Measurements from ENCODE around the gene RFPL3. TPM values are rescaled to one million over a fixed set of nuclear protein-coding genes. Genes with fewer than 3 reads are reported as not detected.

Gene RFPL3
- polyA plus RNA-seq, 2 of the 4 experiments (the other 2 are of a cell fraction) = not detected

- TF ChIP-seq HEYL (CRISPR knock-in tag; IDR thresholded peaks at IDR 0.05) (no peak), CEBPB (IDR thresholded peaks at IDR 0.05) (no peak), JUNB (IDR thresholded peaks at IDR 0.05) (no peak), HOXB13 (CRISPR knock-in tag; IDR thresholded peaks at IDR 0.05; ENCODE audit: low read depth) (no peak), ZNF302 (CRISPR knock-in tag; IDR thresholded peaks at IDR 0.05) (no peak), ELK1 (IDR thresholded peaks at IDR 0.05; ENCODE audit: low read depth, low read length) (no peak), FOSB (CRISPR knock-in tag; IDR thresholded peaks at IDR 0.05) (no peak)
These were observed 47.9 kb upstream of the RFPL3 start (continued) for GRCh38 chr22:32309585-32310251.

DNA sequence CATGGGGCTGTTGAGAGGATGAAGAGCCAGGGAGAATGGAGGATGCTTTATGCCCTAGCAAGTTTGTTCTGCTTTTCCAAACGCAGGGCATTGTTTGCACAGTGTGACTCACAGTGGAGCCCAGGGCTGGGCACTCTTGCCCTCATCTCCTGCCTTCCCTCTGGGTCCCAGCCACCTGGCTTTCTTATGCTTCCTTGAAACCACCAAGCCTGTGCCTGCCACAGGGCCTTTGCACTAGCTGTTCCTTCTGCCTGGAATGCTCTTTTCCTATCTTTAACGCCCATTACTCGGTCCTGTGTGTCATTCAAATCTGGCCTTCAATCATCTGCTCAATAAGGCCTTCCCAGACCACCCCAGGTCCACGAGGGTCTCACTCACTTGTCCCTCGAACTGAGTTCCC lies 46.9 kb upstream of the RFPL3 start:
- ChIA-PET CTCF (no interaction called here), POLR2A (no interaction called here)
- DNase-seq (ENCODE audit: low read depth in 1 of 2, low spot score in 1 of 2) (no peak), ATAC-seq (no peak), FAIRE-seq (no peak)
- no peak for TF ChIP-seq RCOR1 (IDR thresholded peaks at IDR 0.05; ENCODE audit: low read depth, low read length)
- no peak for TF ChIP-seq NPAS2 (CRISPR knock-in tag; IDR thresholded peaks at IDR 0.05; ENCODE audit: borderline replicate concordance)
- no peak for TF ChIP-seq ELK1 (IDR thresholded peaks at IDR 0.05; ENCODE audit: low read depth, low read length)
- H3K4me3 ChIP-seq = no peak overlapping the region
- no peaks in the 10 kb centered on the region for H3K4me1 ChIP-seq
- WGBS (ENCODE audit: missing lambda C conversion rate) = 28% methylated on average over 5 of the region's 5 CpGs
- no peak overlapping the region for H3K27ac ChIP-seq
- H3K9me3 ChIP-seq = no peaks in the 10 kb centered on the region
- H3K4me2 ChIP-seq = no peak overlapping the region

DNA sequence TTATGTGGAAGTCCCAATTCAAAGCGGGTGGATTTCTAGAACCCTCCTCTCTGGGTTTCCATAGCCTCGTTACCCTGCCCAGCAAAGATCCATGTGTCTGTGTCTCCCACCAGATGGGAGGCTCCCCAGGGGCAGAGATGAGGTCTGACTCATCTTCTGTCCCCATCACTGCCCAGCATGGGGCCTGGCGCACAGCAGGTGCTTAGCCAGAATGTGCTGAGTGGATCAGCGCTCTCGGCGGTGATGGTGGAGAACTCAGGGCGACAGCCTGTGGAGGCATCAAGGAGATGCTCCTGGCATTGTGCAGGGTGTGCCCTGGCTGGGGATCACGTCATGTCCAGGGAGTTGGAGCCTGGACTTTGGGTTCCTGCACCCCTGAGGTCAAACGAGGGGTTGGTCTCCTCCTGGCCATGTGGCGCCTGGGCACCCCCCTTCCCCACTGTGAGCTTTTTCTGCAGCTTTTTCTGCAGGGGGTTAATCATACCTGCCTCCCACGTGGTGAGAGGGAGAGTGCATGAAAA lies 46.1 kb upstream of the RFPL3 start:
- ATAC-seq (peak in 1 of 2 experiments; percentile 36; a peak in 1 of 6 replicates), FAIRE-seq (no peak), DNase-seq (ENCODE audit: low read depth in 1 of 2, low spot score in 1 of 2) (no peak)
- ChIA-PET POLR2A (no interaction called here), CTCF (no interaction called here)
- no peak overlapping the region for H3K27ac ChIP-seq
- 25% methylated on average over 4 of the region's 11 CpGs for WGBS (ENCODE audit: missing lambda C conversion rate)
- H3K9me3 ChIP-seq = no peaks in the 10 kb centered on the region
- H3K4me3 ChIP-seq = no peak overlapping the region
- H3K4me2 ChIP-seq = no peak overlapping the region
- TF ChIP-seq NR3C1 (IDR thresholded peaks at IDR 0.05) (no peak), HEYL (CRISPR knock-in tag; IDR thresholded peaks at IDR 0.05) (no peak), RARB (CRISPR knock-in tag; IDR thresholded peaks at IDR 0.05) (no peak), RNF2 (IDR thresholded peaks at IDR 0.05; ENCODE audit: borderline replicate concordance, low read depth) (no peak), RAD21 (conservative IDR thresholded peaks at IDR 0.05 in 1 of 2, IDR thresholded peaks at IDR 0.05 in 1 of 2) (no peak), JUNB (IDR thresholded peaks at IDR 0.05) (no peak), HOXB5 (CRISPR knock-in tag; IDR thresholded peaks at IDR 0.05) (no peak)
- no peaks in the 10 kb centered on the region for H3K4me1 ChIP-seq

DNA sequence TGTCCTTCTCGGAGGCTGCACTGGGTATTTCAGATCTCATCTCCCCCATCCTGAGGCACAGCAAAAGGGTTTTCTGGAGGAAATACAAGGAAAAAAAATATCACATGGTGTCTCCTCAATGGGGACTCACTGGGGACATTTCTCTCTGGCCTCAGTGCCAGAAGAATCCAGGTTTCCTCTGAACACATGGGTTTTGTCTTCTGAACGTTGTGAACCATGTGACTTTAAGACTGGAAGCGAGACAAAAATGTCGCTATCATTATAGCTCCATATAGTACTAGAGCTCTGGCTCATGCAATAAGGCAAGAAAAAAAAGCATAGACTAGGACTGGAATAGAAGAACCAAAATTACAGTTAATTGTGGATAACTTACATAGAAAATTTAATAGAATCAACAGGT lies 44.9 kb upstream of the RFPL3 start:
- H3K4me3 ChIP-seq = no peak overlapping the region
- no peaks in the 10 kb centered on the region for H3K4me1 ChIP-seq
- FAIRE-seq = no peak
- no peaks in the 10 kb centered on the region for H3K9me3 ChIP-seq
- WGBS (ENCODE audit: missing lambda C conversion rate) = 53% methylated on average over 4 of the region's 4 CpGs
- H3K4me2 ChIP-seq = no peak overlapping the region
- ChIA-PET CTCF (no interaction called here), POLR2A (no interaction called here)
- no peak for DNase-seq (ENCODE audit: low read depth in 1 of 2, low spot score in 1 of 2)
- no peak for ATAC-seq
- no peak overlapping the region for H3K27ac ChIP-seq
- no peak for TF ChIP-seq CHD4 (IDR thresholded peaks at IDR 0.05; ENCODE audit: borderline replicate concordance)
- TF ChIP-seq NR3C1 (IDR thresholded peaks at IDR 0.05) = no peak
- TF ChIP-seq NPAS2 (CRISPR knock-in tag; IDR thresholded peaks at IDR 0.05; ENCODE audit: borderline replicate concordance) = no peak
- TF ChIP-seq MAZ (IDR thresholded peaks at IDR 0.05; ENCODE audit: borderline replicate concordance, low read depth, low read length) = no peak
- TF ChIP-seq E2F6 (IDR thresholded peaks at IDR 0.05; ENCODE audit: borderline replicate concordance, low read depth) = no peak
- no peak for TF ChIP-seq MAFK (IDR thresholded peaks at IDR 0.05; ENCODE audit: partially characterized antibody)
- no peak for TF ChIP-seq RARB (CRISPR knock-in tag; IDR thresholded peaks at IDR 0.05)
- TF ChIP-seq HDAC2 (IDR thresholded peaks at IDR 0.05) = no peak
- no peak for TF ChIP-seq RFX5 (IDR thresholded peaks at IDR 0.05)
- no peak for TF ChIP-seq POLR2A (IDR thresholded peaks at IDR 0.05; ENCODE audit: low read length)
- TF ChIP-seq TP53 (CRISPR knock-in tag; IDR thresholded peaks at IDR 0.05) = no peak
- TF ChIP-seq BCL3 (IDR thresholded peaks at IDR 0.05) = no peak
- no peak for TF ChIP-seq RNF2 (IDR thresholded peaks at IDR 0.05; ENCODE audit: borderline replicate concordance, low read depth)
- TF ChIP-seq HOXA7 (CRISPR knock-in tag; IDR thresholded peaks at IDR 0.05) = no peak
- no peak for TF ChIP-seq TFCP2L1 (CRISPR knock-in tag; IDR thresholded peaks at IDR 0.05)
- no peak for TF ChIP-seq PHF8 (IDR thresholded peaks at IDR 0.05; ENCODE audit: borderline replicate concordance, low read depth)
- TF ChIP-seq ATOH8 (CRISPR knock-in tag; IDR thresholded peaks at IDR 0.05; ENCODE audit: low read depth) = no peak
- no peak for TF ChIP-seq CEBPB (IDR thresholded peaks at IDR 0.05)
